SIG-M5 treated with dmso at 0.1 percent for 504 hours (cell line): ENCODE measurements around the gene IL25.

ENCODE experiments used
- DNase-seq: peaks from one replicate; lab custom pipeline; 2025; ENCODE audit not compliant: unreplicated experiment; lab: John Stamatoyannopoulos, UW

IL25 gene

DNA sequence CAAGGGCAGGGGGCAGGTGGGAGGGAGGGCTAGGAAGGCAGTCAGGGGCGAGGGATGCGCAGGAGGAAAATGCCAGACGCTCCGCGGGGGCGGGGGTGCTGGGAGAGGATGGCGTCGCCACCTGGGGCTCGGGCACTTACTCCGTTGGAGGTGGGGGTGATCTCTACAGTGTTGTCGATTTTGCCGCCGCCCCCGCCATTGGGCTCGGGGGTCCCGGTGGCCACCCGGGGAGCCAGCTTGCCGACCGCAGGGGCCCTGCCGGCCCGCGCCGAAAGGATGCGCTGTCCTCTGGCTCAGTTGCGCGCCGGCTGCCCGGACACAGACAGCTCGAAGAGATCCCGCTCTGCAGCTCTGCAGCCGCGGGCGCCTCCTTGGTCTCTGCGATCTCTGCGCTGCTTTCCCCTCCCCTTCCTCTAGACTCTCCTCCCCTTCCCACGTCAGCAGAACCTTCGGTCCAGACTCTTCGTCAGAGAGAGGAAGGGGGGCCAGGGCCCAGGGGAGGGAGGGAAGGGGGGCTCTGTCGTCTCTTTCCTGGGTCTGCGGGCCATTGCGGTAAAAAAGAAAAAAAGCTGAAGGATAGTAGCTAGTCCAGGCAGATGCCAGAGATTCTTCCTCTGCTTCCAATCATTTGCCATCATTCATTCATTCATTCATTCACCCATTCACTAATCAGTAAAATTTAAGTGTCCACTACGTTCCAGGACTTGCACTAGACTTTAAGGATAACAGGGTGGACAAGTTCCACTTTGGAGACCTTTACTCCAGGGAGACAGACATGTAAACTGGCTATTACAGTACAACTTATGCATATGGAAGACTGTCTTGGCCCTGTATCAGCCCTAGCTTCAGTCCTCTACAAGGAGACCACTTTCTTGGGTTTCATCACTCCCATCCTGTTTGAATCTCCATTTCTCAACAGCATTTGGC, 19.8 kb upstream of the IL25 start, which contains the start of gene SLC22A17:
Gene SLC22A17 (minus strand): TSS at position 382 of the 927 bp plus-strand sequence.
- DNase-seq, result peak; percentile 39

DNA sequence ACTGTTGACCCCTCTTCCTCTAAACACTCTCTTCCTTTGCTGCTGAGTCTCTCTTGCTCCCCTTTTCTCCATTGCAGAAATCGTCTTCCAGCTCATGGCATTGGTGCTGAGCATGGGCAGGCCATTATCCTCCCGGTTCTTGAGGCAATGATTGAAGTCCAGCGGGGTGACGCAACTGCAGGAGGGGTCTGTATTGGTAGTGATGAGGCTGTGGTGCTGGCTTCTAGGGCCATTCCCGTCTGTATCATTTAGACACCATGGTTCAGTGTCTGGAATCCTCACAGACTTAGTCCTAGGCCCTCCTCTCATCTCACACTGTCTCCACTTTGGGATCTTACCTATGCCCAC, 19.2 kb upstream of the IL25 start:
- no peak for DNase-seq

GRCh38 chr14:23354990-23355389, 17.6 kb upstream of the IL25 start:
- no peak for DNase-seq

- DNase-seq, result no peak
These were observed 16.7 kb upstream of the IL25 start for GRCh38 chr14:23355871-23356435.

GRCh38 chr14:23356662-23357061, 15.9 kb upstream of the IL25 start:
- no peak for DNase-seq

GRCh38 chr14:23357261-23357660, 15.3 kb upstream of the IL25 start:
- DNase-seq, result no peak

GRCh38 chr14:23358042-23358441, 14.6 kb upstream of the IL25 start:
- DNase-seq, result no peak

DNA sequence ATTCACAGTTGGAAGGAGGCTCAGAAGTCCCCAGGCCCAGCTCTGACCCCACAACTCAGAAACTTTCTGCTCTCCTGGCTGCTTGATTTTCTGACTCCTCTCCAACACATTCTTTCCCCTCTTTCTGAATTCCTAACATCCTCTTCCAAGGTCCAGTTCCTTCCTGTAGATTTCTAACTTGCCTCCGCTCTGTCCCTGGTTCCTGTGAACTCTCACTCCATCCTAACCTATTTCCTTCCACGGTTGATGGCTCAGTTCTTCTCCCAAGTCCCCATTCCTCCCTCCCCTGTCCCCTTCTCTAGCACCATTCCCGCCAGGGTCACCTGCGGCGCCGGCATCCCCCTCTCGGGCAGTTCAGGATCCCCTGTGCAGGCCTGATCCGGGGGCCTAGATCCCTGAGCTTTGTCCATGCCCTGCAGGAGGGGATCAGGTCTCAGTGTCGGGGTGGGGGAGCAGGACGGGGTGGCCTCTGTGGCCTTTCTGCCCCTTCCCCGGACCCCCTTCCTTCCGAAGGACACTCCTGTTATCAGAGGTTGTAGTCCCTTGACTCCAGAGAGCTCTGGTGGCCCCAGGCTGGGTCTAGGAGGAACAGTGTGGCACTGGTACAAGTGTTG, 13.9 kb upstream of the IL25 start:
- no peak for DNase-seq

- no peak for DNase-seq
These were observed 13.4 kb upstream of the IL25 start for GRCh38 chr14:23359167-23359626.

GRCh38 chr14:23359722-23360447, 12.7 kb upstream of the IL25 start:
- DNase-seq, result no peak

DNA sequence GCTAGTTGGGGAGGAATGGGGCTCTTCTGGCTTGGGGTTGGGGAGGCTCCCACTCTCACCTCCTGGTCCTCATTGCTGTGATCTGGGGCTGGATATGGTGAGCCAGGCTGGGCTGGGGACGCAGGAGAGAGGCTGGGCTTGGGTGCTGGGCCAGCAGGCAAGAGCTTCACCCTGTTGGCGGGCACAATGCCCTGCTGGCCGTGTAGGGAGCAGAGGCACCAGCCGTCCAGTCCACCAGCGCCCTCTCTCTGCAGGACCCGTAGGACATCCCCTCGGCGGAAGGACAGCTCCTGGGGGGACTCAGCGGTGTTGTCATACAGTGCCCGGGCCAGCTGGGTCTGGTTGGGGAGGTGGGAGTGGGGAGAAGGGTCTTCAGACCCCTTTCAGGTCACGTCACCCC, 12.1 kb upstream of the IL25 start:
- no peak for DNase-seq

DNA sequence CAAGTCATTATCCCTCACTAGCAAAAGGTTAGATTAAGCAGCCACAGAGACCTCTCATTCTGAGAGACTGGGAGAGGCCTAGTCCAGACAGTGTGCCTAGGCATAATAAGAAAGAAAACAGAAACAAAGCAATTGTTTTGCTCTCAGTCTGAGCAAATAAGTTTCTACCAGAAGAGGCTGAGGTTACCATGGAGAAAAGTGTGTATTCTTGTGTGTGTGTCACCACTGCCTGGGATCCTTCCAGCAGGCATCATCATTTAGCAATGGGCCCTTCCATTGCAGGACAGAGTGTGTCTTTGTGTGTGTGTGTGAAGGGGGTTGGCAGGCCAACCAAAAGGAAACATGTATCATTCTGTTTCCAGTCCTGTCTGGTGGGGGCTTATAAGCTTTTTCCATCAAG, 11.3 kb upstream of the IL25 start:
- DNase-seq, result no peak

- no peak for DNase-seq
These were observed 10.8 kb upstream of the IL25 start for GRCh38 chr14:23361763-23362162.

GRCh38 chr14:23362200-23362599, 10.4 kb upstream of the IL25 start:
- DNase-seq, result no peak

DNA sequence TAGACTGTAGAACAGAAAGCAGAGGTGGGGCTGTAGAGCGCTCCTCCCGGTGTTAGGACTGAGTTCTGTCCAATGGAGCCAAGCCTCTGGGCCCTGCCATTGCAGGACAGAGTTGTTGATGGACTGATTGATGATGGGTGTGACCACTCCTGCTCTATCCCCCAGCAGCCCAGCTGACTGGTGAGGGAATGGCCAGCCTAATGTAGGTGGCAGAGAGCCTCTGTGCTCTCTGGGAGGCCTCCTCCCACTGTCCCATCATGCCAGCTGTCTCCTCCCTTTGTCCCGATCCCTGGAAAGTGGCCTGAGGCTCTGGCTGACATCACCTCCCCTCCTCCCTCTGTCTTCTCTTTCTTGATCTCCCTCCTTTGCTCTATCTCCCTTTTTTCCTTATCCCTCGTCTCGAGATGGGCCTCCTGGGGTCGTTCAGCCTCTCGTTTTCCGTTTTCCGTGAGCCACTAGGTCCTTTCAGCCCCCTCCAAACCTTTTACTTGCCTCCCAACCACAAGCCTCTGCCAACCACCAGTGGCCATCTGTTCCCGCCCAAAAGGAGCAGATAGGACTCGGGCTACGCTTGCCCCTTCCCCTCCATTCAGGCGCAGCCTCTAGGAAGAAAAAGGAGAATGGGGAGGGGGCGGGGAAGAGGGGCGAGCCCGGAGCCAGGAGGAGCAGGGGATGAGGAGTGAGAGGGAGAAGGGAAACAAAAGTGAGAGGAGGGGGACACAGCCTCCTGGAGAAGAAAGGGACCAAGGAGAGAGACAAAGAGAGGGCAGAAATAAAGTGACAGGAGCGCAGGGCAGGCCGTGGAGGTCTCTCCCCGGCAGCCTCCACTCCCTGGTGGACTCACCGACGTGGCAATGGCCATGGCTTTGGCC, 8.2 kb upstream of the IL25 start:
- no peak for DNase-seq

DNA sequence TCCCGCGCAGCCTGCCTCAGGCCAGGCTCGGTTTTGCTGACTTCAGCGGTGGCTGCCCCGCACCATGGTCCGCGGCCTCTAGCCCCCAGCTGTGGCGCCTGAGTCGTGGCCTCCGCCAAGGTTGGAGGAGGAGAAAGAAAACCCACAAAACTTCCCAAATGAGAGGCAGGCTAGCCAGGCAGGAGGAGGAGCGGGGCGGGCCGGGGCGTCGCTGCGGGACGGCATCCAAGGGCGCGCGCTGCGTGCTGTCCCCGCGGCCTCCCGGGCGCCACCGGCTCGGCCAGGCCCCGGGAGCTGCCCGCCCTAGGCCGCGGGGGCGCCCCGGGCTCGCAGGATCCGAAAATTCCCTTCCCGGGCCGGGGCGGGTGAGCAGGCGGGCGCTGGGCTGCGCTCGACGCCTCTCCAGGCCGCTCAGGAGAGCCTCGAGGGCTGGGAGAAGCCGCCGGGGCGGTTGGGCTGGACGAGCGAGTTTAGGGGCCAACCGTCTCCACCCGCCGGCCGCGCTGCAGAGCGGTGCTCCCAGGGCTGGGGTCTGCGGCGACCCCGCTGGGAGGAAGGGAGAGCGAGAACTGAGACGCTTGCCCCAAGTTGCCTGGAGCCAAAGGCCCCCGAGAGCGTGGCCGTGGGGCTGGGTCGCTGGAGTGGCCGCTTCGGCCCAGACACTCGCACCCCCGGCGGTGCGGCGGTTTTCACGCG, 7.4 kb upstream of the IL25 start, which contains the start of gene EFS:
Gene EFS (minus strand): TSS at position 137 of the 696 bp plus-strand sequence. CDS start 147 bp downstream, outside the sequence.
- DNase-seq, result no peak

DNA sequence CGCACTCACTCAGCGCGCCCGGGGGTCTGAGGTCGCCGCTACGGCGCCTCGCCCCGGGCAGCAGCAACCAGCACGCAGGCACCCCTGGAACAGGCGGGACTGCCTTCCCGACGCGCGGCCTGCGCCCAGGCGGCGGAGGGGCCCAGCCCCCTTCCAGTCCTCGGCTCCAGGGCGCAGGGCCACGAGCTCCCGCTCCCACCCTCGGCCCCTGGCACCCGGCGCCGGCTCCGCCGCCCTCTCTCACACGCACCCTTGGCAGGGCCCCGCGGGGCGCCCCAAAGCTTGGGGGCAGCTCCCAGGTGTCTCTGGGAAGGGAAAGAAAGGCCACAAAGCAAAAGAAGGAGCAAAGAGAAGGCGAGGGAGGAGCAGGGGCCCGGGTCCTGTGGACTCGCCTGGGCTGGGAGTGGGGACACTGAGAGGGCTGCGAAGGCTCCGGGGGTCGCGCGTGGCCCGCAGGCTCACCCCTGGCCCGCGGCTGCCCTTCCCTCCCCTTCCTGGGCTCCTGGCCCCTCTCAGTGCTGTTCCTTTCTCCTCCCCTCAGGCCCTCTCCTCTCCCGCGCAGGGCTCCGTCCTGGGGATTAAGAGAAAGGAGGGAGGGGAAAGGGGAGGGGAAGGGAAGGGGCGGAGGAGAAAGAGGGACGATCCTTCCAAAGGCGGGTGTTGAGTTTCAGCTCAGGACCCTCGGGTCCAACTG, 6.7 kb upstream of the IL25 start:
- DNase-seq, result no peak

- no peak for DNase-seq
These were observed 6.1 kb upstream of the IL25 start for GRCh38 chr14:23366426-23366921.

DNA sequence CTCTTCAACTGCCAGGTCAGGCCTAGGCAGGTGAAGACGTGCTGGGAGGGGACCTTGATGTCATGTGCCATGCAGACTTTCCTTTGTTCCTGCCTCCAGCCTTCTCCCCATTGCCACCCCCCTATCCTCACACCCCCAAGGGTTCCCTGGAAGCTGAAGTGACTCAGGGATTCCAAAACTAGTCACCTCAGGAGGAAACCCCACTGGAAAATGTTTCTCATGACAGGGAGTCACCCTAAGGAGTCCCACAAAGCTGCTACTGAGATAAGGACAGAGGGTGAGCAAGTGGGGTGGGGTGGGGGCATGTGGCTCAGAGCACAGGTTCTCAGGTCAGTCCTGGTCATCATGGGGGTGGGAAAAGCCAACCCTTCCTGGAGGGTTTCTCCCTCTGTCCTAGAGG, 2.4 kb upstream of the IL25 start:
- no peak for DNase-seq
